HG02943 (cell line): ENCODE measurements around the gene TIFAB.

Experiments
- ATAC-seq: cut with Tn5 transposase; IDR thresholded peaks from one replicate; pipeline ENCODE4 v1.9.1; 2021; ENCODE audit warnings: mild to moderate bottlenecking, low read depth, moderate library complexity; ENCODE audit not compliant: unreplicated experiment

Gene TIFAB

GRCh38 chr5:135429301-135430134 is 22.6 kb downstream of the TIFAB start:
- ATAC-seq: no peak

- no peak for ATAC-seq
Measured at GRCh38 chr5:135428586-135428985, 23.6 kb downstream of the TIFAB start.

DNA sequence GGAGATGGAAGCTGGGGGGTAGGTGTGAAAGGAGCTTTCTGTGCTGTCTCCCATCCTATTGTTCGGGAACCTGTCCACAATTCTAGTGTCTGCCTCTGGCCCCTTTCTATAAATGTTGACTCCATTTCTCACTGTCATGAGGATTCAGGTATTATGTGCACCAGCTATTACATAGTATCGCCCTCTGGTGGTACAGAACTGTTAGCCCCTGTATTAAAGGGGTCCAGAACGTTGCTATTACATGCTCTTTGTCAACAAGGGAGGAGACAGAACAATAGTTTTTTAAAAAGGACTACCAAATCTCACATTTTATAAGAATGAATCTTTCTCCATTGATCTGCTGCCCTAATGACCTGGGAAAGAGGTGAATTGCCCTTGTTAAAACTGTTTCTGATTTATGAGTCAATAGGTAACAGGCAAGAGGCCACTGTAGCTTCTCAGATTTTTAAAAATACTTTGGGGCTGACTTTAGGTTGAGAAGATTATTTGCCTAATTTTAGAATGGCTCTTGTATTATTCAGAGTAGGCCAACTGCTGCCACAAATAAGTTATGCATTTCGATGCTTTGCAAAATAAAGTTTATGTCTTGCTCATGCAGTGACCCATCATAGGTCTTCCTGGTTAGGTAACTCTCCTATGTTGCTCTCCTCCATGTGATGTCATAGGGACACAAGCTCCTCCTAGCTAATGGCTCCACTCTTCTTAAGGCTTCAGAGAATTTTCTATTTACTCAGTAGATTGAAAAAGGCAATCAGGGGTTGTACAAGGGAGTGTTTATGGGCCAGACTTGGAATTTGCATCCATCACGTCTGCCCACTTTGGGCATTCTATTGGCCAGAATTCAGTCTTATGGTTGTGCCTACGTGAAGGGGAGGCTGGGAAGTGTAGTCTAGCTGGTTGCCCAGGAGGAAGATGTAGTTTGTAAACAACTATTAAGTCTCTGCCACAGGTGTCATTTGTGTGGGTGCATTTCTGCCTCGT is 25.8 kb downstream of the TIFAB start:
- peak; percentile 73 for ATAC-seq

- ATAC-seq: no peak
Measured at GRCh38 chr5:135425641-135426040, 26.5 kb downstream of the TIFAB start.

DNA sequence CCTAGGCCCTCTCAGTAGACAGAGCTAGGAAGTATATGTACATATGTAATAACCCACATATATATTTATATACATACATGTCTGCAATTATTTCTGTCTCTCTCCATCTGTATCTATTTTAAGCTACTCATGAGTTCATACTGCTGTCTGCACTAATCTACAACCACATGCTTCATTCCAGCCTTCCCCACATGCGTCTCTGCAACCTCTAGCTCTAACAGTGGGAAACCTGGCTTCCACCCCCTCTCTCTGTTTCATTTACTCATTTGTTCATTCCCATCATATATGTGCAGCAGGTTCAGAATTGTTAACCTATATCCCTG is 28.3 kb downstream of the TIFAB start:
- no peak for ATAC-seq

DNA sequence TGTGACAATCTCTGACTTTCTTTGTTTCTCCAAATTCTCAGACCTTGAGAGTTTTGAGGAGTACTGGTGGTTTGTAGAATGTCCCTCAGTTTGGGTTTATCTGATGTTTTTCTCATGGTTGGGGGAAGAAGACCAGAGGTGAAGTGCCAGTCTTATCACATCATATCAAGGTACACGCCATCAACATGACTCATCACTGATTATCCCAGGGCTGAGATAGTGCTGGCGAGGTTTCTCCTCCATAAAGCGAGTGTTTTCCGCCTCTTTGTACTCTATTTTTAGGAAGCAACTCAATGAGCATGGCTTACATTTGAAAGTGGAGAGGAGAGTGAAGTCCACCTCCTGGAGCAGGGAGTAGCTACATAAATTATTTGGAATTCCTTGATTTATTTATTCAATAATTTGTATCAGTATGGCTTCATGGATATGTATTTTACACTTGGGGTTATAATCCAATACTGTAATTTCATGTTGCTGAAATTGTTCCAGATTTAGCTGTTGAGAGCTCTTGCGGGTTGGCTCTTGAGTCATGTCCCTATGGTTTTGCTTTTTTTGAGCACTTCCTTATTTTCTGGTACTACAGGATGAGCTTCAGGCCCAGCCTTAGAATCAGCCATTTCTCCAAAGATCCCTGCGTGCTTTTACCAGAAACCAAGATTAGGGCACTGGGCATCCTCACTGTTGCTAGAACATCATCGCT is 28.9 kb downstream of the TIFAB start:
- no peak for ATAC-seq

- ATAC-seq: no peak
Measured at GRCh38 chr5:135422419-135422818, 29.7 kb downstream of the TIFAB start.

DNA sequence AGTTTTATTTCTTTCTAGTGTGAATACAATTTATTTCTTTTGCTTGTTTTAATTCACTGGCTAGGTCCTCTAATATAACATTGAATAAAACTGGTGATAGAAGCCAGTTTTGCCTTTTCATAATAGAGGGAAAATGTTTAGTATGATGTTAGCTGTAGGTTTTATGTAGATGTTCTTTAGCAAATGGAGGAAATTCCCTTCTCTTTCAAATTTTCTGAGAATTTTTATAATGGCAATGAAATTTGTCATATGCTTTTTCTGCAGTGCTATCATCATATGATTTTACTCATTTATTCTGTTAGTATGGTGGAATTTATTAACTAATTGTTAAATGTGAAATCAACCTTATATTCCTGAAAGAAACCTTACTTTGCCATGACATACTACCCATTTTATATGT is 35.1 kb downstream of the TIFAB start:
- no peak for ATAC-seq

- no peak for ATAC-seq
Measured at GRCh38 chr5:135405082-135405481, 47.1 kb downstream of the TIFAB start.

DNA sequence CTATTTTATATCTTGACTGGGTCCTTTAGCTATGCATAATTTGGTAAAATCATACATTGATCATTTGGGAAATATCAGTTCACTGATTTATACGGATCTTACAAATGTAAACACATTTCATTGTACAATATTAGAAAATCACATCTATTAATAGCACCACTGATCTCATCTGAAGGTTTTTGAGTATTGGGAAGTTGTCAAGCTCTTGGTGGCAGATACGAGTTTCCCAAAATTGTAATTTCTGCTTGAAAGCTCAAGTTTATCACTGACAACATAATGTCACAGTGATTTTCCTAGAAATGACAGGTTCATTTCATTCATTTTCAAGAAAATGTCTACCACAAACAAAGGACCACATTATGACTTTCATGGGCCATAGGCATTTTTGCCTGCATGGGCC is 50.1 kb downstream of the TIFAB start:
- no peak for ATAC-seq

- ATAC-seq: no peak
Measured at GRCh38 chr5:135400866-135401265, 51.3 kb downstream of the TIFAB start.

DNA sequence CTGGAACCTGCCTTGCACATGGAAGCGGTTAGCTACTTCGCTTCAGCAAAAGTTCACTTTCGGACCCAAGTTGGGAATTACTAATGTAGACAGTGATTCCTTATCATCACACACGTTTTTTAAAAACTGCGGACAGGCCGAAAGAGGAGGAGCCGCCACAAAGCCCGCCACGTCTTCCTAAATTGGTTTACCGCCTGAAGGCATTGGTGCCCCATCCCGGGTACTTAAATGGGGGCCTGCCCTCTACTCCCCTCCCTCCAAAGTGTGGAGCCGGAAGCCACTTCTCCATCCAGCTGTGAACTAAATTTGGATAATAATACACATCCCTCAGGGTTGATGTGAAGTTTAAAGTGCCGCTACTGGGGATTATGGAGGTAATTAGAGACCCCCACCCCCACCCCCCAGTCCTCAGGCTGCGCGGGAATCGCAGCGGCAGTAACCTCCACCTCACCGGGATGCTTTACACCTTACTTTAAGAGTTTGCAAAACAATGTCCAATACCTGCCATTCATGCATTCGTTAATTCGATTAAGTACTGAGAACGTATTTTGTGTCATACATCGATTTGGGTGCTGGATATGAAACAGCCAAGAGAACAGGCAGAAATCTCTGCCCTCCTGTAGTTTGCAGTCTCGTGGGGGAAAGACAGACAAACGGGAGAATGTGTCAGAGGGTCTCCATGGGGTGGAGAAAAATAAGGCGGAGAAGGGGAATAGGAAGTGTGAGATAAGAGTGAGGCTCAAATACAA is 52.2 kb downstream of the TIFAB start:
- ATAC-seq: no peak

DNA sequence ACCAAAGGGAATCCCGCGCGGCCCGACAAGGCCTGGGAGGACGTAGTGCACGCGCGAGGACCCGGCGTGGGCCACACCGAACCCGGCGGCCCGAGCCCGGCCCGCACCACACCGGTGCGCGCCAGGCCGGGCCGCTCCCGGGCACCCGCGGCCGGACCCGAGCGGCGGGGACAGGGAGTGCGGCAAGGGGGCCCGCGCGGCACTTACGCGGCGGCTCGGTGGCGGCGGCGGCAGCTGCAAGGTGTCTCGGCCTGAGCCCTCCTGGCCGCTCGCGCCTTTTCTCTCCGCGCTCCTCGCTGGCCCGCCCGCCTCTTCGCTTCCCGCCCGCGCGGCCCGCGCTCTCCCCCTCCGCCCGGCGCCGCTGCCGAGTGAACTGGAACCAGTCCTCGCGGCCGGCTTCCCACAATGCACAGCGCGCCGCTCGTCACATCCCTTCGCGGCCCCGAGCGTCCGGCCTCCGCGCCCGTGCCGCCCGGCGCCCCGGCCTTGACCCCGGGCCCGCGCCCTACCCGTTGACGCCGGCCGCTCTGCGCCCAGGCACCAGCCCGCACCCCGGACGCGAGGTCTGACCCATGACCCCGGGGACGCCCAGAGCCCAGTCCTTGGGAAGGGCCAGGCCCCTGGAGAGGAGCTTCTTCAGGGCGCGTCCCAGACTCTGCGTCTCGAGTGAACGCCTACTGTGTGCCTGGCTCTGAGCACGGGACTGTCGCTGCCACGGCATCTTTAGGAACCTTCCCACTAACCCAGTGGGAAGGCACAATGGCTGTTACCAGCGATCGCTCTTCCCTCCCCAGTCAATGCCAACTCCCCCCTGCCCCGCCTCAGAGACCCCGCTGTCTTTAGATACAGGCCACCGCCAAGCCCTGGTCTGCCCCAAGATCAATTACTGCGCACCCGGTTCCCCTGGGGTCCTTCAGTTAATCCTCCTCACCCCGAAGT is 53.0 kb downstream of the TIFAB start, which contains the start of gene MACROH2A1:
MACROH2A1 (minus strand) TSS at position 377 of the 939 bp plus-strand sequence. CDS start 10,138 bp downstream, outside the sequence.
- peak; percentile 72 for ATAC-seq

DNA sequence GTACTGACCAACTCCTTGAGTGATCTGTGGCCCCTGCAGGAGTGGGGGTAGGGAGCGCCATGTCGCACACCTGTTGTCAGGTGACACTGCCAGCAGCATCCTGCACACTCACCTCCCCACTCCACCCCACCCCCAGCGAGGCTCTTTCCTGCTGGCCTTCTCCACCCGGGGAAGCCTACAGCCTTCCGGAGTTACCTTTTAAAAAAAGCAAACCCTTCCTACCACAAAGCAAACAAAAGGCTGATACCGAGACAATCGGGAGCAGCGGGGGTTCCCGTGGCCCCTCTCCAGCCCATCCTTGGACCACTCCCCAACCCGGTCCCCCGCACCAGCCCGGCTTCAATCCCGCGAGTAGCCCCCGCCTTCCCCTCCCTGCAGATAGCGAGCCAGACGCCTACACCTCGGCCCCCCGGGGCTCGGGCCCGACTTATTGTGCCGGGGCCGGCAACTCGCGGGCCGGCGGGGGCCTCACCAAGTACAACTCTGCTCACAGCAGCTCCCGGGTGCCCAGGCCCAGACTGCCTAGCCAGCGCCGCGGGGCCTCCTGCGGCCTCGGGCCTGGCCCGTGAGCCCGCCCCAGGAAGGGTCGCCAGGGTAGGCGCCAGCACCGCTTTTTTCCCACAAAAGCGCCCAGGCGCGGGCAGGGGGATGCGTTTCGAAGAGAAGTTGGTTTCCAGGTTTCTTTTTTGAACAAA is 53.8 kb downstream of the TIFAB start:
- peak; percentile 33 for ATAC-seq
